Measurements from ENCODE around the gene PANK4.

DNA sequence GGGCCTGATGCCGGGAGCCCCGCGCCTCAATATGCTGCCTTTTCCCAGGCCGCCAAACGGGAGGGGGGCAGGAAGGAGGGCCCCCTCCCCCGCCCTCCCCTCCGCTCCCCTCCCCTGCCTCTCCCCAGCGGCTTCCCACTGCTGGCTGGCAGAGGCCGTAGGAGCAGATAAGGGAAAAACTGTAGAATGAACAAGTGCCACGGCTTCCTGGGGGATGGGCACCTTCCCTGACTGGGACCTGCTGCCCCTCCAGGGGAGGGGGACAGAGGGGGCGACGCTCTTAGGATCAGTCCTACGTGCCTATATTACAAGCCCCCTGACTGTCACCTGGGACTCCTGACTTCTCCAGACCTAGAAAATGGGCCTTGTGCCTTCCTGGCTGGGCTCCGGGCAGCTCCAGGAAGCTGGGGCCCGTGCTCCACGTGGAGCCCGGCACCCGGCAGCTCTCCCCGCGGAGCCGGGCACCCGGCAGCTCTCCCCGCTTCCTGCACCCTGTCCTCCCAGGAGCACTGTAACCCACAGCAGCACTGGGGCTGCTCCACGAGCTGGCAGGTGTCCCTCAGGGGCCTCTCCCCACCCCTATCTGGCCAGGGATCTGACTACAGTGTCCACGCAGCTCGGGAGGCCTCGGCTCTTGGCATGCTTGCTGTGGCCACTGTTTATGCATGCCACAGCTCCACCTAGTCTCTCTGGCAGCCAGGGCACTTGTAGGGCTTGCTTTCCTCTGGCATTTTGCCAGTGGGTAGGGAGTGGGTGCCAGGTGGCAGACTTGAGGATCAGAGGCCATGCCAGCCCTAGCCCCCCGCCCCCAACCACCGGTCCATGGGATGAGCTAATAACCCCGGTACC is 4.3 kb upstream of the PANK4 start:
- TF ChIP-seq, protein P1, sequence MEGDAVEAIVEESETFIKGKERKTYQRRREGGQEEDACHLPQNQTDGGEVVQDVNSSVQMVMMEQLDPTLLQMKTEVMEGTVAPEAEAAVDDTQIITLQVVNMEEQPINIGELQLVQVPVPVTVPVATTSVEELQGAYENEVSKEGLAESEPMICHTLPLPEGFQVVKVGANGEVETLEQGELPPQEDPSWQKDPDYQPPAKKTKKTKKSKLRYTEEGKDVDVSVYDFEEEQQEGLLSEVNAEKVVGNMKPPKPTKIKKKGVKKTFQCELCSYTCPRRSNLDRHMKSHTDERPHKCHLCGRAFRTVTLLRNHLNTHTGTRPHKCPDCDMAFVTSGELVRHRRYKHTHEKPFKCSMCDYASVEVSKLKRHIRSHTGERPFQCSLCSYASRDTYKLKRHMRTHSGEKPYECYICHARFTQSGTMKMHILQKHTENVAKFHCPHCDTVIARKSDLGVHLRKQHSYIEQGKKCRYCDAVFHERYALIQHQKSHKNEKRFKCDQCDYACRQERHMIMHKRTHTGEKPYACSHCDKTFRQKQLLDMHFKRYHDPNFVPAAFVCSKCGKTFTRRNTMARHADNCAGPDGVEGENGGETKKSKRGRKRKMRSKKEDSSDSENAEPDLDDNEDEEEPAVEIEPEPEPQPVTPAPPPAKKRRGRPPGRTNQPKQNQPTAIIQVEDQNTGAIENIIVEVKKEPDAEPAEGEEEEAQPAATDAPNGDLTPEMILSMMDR (IDR thresholded peaks at IDR 0.05): no peak
- no peak for TF ChIP-seq POLR2A (IDR thresholded peaks at IDR 0.05)

All from Peyer's patch (tissue), 4 donors.